ENCODE data around the gene HSCB.
A peak's percentile ranks its signal among the peaks of the same experiment; 100 is the strongest.
"Not testable (repeated sequence)": the region's sequence is repeated elsewhere in the genome, so short reads cannot be mapped to it uniquely, and the experiment has no call there.

The HSCB gene

DNA sequence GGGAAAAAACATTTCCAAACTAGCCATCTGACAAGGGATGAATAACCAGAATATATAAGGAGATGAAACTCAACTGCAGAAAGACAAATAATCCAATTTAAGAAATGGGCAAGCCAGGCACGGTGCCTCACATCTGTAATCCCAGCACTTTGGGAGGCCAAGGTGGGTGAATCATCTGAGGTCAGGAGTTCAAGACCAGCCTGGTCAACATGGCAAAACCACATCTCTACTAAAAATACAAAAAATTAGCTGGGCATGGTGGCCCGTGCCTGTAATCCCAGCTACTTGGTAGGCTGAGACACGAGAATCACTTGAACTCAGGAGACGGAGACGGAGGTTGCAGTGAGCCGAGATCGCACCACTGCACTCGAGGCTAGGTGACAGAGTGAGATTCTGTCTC lies 3.0 kb upstream of the HSCB start:
- not testable (repeated sequence) for DNase-seq (ENCODE audit: low spot score)

DNA sequence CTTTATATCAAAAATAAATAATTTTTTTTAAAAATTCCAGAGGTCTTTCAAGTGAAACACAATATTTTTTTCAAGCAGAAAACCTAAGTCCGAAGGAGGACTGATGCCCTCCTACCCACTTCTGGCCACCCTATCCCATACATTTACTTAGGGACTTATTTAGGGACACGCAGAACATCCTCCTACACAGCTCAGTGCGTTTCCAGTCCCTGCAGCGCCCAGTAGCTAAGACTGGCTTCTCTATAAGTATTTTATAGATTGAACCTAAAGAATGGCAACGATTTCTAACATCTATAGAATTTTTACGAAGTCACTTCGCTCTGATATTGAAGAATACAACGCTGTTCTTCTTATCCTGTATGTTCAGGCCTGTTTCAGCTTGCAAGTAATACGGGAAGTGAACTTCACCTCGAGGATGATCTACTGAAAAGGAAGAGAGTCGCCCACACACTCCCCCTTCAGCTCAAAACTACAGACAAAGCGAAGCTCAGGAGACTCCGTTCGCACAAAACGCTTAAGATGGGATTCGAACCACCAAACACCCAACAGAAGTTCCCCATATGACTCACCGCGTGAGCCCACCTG lies 547 bp upstream of the HSCB start:
- DNase-seq (ENCODE audit: low spot score): no peak

DNA sequence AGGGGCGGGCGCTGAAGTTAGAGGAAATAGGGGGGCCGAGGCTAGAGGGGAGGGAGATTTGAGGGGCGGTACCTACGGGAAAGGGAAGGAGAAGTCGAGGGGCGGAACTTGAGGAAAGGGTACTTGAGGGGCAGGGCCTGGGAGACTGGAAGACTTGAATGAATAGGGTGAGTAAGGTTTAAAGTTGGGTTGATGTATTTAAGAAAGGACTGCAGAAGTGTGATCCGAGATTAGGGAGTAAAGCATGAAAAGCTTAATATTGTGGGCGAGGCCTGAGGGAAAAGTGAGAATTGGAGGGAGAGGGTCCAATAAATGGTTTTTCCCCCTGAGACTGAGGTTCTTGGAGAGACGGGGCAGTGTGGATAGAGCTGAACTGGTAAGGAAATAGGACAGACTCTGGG lies 723 bp downstream of the HSCB start:
- no peak for DNase-seq (ENCODE audit: low spot score)

DNA sequence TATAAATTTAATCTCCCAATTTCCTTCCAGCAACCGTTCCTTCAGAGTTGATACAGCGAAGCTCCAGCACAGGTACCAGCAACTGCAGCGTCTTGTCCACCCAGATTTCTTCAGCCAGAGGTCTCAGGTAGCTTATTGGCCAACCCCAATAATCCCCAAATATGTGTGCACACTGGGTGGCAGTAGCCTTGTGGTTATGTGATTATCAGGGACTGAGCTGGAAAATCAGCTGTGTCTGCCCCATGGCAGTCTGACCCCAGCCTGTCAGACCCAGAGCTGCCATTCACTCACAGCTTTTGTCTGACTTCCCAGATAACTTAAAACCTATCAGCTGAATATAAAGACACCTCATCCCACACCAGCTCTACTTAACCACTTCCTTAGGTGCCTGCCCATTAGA lies 2.0 kb downstream of the HSCB start:
- peak; percentile 13 for DNase-seq (ENCODE audit: low spot score)

DNA sequence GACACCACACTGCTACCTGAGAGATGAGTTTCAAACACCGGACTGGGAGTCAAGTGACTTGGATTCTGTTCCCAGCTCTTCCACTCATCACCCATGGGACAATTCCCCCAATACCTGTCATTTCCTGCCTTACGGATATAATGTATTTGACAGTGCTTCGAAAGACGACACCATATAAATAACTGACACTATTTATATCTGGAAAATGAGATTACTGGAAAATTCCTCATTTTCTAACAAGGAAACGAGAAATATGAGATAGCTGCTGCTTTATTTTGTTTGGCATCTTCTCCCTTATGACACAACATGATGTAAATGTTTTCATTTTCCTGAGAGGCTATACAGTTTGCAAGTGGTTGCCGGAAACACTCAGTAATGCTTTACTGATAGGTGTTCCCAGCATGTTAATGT lies 8.6 kb downstream of the HSCB start:
- no peak for DNase-seq (ENCODE audit: low spot score)

DNA sequence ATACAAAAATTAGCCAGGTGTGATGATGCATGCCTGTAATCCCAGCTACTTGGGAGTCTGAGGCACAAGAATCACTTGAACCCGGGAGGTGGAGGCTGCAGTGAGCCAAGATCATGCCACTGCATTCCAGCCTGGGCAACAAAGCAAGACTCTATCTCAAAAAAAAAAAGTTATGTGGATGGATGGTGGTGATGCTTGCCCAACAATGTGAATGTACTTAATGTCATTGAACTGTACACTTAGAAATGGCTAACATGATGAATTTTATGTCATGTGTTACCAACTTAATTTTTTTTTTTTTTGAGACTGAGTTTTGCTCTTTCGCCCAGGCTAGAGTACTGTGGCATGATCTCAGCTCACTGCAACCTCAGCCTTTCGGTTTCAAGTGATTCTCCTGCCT lies 12.7 kb downstream of the HSCB start:
- not testable (repeated sequence) for DNase-seq (ENCODE audit: low spot score)

DNA sequence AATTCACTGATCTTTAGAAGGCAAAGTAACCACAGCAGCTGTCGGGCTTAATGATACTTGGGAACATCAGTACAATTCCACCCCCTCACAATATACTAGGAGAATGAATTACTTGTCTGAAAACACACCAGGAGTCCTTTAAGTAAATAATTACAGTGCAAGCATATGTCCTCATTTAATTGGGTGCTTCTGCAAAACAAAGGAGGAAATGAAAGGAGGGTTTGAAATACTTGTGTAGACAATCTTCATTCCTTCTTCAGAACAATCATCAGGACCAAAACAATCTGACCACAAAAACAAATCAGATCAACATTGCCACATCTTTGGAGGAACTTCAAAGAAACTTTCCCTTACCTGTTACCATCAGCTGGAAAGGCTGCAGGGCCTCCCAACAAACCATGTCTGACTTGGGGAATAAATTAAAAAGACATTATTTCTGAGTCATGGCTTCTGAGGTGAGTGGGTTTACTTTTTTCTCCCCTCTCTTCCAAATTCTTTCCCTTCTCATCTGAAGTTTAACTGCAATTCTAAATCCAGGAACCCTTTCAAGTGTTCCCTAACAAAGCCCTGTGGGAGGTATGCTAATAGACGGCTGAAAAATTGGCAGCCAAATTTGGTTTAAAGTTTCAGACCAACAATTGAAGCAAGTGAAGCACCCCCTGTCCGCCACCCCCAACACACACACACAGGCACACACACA lies 18.2 kb downstream of the HSCB start:
- DNase-seq (ENCODE audit: low spot score): no peak

DNA sequence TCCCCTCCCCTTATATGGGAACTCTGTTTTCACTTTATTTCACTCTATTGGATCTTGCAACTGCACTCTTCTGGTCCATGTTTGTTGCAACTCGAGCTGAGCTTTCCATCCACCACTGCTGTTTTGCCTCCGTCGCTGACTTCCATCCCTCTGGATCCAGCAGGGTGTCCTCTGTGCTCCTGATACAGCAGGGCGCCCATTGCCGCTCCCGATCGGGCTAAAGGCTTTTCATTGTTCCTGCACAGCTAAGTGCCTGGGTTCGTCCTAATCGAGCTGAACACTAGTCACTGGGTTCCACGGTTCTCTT lies 19.6 kb downstream of the HSCB start:
- DNase-seq (ENCODE audit: low spot score): no peak

DNA sequence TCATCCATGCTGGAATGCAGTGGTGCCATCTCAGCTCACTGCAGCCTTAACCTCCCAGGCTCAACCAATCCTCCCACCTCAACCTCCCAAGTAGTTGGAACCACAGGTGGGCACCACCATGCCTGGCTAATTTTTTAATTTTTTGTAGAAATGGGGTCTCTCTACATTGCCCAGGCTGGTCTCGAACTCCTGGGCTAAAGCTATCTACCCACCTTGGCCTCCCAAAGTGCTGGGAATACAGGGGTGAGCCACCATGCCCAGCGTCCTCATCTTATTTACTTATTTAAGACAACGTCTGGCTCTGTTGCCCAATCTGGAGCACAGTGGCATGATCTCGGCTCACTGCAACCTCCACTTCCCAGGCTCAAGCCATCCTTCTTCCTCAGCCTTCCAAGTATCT lies 20.2 kb downstream of the HSCB start:
- not testable (repeated sequence) for DNase-seq (ENCODE audit: low spot score)

DNA sequence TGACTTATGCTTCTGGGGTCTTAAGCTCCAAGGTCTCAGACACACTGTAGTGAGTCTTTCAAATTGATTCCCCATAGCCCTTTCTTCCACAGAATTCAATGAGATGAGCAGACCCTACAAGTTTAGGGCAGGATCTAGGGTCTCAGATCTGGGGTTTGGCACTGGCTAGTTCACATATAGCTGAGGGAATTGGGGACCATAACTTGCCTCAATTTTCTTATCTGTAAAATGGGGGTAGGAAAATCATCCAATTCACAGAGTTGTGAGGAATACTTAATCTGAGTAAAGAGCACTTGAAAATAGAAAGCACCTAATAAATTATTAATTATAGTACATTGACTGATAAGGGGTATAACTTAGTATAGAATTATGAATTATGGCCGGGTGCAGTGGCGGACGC lies 24.8 kb downstream of the HSCB start:
- no peak for DNase-seq (ENCODE audit: low spot score)

DNA sequence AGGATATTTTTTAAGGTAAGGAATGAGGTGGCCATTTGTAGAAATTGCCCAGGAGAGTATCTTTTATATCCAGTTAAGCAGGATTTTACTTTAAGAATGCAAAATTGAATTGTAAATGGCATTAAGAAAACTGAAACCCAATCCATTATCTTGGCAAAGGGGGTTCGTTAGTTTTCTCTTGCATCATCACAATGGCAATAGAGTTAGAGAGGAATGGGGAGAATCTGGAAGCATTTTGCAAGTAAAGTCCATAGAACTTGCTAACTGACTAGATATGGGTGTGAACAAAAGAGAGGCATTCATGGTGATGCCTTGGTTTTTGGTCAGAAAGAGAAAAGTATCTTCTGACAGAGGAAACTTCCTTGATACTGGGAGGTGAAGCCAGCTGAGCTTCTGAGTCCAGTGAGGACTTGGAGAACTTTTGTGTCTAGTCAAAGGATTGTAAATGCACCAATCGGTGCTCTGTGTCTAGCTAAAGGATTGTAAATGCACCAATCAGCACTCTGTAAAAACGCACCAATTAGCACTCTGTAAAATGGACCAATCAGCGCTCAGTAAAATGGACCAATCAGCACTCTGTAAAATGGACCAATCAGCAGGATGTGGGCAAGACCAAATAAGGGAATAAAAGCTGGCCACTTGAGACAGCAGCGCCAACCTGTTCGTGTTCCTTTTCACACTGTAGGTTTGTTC lies 27.0 kb downstream of the HSCB start:
- no peak for DNase-seq (ENCODE audit: low spot score)

DNA sequence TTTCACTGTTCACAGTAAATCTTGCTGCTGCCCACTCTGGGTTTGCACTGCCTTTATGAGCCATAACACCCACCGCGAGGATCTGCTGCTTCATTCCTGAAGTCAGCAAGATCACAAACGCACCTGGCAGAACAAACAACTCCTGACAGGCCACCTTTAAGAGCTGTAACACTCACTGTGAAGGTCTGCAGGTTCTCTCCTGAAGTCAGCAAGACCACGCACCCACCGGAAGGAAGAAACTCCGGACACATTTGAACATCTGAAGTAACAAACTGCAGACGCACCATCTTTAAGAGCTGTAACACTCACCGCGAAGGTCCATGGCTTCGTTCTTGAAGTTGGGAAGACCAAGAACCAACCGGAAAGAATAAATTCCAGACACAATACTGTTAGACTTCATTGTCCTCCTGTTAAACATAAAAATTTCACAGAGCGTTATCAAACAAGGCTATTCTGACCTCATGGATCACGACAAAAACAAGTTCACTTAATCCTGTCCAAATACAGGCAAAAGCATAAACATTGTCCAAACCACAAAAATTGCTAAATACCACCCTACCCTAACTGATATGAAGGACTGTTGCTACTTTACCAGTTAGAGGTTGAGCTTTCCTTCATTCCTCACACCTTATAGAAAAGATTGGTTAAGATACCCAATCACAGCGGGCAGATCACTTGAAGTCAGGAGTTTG lies 27.7 kb downstream of the HSCB start:
- no peak for DNase-seq (ENCODE audit: low spot score)

DNA sequence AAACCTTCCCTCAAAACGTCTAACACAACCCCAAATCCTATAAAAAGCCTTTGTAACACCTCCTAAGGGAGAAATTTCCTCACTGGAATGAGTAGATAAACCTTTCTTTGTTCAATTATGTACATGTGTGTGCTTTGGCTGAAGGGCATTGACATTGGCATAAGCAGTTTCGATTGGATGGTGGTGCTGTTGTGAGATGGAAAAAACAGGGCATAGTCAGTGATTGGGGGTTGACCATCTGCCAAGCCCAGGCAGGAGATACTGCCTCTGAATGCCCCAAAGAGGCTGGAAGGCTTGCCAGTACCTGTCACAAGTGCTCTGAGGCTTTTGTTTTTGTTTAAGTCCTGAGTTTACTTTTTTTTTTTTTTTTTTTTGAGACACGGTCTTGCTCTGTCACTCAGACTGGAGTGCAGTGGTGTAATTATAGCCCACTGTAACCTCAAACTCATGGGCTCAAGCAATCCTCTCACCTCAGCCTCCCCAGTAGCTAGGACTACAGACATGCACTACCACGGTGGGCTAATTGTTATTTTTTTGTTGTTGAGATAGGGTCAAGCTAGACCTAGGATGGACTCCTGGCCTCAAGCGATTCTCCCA lies 29.5 kb downstream of the HSCB start:
- no peak for DNase-seq (ENCODE audit: low spot score)

DNA sequence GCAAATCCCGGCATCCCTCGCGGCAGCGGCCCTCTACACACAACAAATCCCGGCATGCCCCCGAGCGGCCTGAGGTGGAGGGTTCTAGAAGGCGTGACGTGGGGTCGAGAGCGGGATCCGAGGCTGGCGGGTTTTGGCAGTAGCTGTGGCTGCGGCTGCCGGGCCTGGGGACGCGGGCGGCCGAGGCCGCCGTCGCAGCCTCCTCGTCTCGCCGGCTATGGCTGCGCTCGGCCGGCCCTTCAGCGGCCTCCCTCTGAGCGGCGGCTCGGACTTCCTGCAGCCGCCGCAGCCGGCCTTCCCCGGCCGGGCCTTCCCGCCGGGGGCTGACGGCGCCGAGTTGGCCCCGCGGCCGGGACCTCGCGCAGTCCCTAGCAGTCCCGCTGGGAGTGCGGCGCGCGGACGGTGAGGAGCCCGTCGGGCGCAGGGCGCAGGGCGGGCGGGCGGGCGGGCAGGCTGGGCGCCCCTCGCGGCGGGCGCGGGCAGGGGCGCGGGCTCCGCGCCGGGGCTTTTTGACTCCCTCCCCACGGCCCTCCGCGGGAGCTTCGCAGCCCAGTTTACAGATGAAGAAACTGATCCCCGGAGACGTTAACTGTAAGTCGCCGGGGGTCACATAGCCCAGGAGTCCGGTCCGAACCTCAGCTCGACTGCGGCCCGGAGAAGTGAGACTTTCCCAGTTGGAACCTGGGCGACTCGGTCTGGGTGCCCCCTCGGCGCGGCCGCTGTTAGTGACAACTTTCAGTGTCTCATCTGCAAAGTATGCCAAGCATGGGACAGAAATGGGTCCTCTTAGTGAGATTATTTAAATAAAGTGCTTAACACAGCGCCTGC lies 31.0 kb downstream of the HSCB start, which contains the start of gene CCDC117:
TSS of gene CCDC117 (plus strand) at position 63 of the 828 bp plus-strand sequence. CDS start at position 218, 155 bp downstream.
- peak; percentile 96 for DNase-seq (ENCODE audit: low spot score)

DNA sequence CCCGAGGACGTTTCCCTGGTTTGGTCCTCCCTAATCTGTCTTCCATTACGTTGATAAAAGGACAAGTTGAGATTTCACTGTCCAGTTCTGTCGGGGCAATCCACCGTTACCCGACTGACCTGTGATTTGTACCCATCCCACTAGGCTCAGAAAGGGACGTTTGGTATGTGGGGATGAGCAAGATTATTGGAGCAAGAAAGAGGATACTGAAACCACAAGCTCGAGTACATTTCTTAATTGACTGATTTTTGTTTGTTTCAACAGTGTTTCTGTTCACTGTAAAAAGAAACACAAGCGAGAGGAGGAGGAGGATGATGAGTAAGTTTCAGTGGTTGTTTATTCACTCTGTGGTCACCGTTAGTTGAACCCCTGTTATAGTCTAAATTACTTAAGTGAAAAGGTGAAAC lies 31.6 kb downstream of the HSCB start:
- DNase-seq (ENCODE audit: low spot score): peak; percentile 75

DNA sequence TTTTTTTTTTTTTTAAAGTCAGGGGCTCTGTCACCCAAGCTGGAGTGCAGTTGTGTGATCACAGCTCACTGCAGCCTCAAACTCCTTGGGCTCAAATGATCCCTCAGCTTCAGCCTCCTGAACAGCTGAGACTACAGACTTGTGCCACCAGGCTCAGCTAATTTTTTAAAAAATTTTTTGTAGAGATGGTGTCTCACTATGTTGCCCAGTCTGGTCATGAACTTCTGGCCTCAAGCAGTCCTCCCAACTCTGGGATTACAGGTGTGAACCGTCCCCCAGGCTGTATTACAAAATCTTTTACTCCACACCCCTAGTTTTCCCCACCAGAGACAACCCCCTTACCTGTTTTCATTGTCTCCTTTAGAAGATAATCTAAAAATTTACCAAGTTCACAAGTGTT lies 32.5 kb downstream of the HSCB start:
- DNase-seq (ENCODE audit: low spot score): no peak

DNA sequence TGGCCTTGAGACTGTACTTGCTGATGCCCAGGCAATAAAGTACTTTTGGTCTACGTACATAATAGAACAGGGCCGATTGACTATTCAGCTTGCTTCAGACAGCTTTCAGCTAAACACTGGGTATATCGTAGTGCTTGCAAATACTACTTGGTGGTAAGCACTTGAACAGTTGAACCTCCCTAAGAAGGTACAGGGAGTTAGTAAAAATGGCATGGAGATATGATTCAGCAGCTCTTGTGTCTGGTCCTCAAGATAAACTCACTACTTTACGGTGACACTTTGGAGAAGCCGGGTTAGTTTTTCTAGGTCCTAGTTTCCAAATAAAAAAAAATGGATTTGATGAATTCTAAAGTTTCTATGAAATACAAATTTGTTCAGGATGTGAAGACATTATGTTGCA lies 38.0 kb downstream of the HSCB start:
- no peak for DNase-seq (ENCODE audit: low spot score)

DNA sequence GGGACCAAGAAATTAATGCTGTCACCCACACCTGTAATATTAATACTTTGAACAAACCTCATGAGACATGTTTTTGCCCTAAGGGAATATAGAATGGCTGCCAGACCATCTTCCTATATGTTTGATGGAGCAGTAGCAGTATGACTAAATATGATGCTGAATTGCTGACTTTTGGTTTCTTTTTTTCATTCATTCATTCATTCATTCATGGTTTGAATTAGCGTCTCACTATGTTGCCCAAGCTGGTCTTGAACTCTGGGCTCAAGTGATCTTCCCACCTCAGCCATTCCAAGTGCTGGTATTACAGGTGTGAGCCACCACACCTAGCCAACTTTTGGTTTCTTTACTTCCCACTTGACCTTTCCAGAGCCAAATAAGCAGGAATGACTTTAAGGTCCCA lies 38.5 kb downstream of the HSCB start:
- no peak for DNase-seq (ENCODE audit: low spot score)

DNA sequence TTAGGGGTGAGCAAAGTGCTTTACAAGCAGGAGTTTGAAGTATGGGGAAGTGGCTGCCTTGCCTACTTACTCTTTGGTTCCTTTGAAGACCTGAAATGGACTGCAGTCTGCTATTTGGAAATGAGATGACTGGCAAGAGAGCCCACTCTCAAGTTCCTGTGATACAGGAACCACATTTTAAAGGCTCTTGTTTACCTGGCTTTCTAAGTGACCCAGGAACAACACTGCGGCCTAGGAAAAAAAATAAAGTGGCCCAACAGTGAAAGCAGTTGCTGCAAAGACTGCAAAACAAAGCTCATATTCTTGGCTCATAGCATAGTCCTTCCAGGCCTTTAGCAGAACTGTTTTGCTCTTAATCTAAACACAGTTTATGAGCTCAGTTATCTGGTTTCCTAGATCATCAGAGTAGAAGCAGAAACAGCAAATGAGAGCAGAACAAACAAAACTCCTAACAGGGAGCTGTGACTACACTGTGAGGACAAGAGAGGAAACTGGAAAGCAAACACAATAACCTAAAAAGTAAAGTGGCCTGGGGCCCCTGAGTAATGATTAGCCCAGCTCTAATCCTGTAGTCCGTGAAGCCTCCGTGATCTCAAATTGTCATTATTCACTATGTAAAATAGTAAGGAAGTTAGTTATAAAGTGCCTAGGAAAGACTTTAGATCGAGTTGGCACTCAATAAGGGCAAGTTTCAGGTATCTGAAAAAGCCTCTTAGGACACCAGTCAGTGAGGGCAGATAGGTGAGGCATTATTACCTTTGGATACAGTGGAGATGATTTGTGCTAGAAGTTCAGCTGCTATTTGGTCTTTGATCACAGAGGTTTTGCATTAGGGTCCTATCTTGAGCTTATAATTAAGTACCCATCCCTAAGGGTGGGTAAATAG lies 42.2 kb downstream of the HSCB start:
- DNase-seq (ENCODE audit: low spot score): peak; percentile 47

DNA sequence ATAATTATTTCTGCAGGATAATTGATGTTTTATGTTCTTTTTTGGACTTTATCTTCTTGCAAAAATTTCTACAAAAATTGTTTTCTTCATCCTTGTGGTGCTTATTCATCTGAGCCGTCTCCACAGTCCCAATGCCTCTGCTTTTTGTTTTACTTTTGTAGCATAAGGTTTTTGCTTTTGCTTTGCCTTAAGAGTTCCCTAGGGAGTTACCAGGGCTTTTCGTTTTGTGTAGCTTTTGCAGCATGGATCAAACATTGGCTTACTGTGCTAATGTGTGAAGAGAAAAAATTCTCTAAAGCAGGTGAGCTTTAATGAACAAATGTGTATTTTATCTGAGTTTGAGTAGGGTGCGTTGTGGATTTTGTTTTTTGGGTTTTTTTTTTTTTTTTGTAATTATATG lies 46.8 kb downstream of the HSCB start:
- no peak for DNase-seq (ENCODE audit: low spot score)

DNA sequence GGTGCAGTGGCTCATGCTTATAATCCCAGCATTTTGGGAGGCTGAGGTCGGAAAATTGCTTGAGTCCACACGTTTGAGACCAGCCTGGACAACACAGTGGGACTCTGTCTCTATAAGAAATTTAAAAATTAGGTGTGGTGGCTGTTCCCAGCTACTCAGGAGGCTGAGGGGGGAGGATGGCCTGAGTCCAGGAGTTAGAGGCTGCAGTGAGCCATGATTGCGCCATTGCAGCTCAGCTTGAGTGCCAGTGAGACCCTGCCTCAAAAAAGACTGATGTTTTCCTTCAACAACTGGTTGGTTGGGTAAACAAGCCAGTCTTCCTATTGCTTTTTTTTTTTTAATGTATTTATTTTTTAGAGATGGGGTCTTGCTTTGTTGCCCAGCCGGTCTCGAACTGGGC lies 49.3 kb downstream of the HSCB start:
- no peak for DNase-seq (ENCODE audit: low spot score)

All from kidney tubule cell (primary cell).